Fibroblast of skin of back (primary cell): ENCODE data around the gene AMPD3.
A peak's percentile ranks its signal among the peaks of the same experiment; 100 is the strongest.

Source experiments
- DNase-seq: peaks from one replicate; pipeline ENCODE4 v3.0.0-alpha.2; 2013

The AMPD3 gene

GRCh38 chr11:10488934-10489691 is 34.0 kb downstream of the AMPD3 start:
- DNase-seq = no peak

GRCh38 chr11:10490032-10490397 is 35.0 kb downstream of the AMPD3 start:
- DNase-seq = no peak

- DNase-seq = peak; percentile 84
These were observed 35.6 kb downstream of the AMPD3 start for GRCh38 chr11:10490398-10491241.

GRCh38 chr11:10492084-10492483 is 37.0 kb downstream of the AMPD3 start:
- no peak for DNase-seq

- no peak for DNase-seq
These were observed 38.1 kb downstream of the AMPD3 start for GRCh38 chr11:10493041-10493663.

GRCh38 chr11:10494636-10495463 is 39.8 kb downstream of the AMPD3 start:
- DNase-seq = no peak

- no peak for DNase-seq
These were observed 40.4 kb downstream of the AMPD3 start for GRCh38 chr11:10495464-10495786.

GRCh38 chr11:10496296-10496936 is 41.4 kb downstream of the AMPD3 start:
- no peak for DNase-seq

GRCh38 chr11:10497371-10498021 is 42.4 kb downstream of the AMPD3 start:
- no peak for DNase-seq

- no peak for DNase-seq
These were observed 42.9 kb downstream of the AMPD3 start for GRCh38 chr11:10498022-10498400.

- DNase-seq = no peak
These were observed 43.6 kb downstream of the AMPD3 start for GRCh38 chr11:10498426-10499250.

GRCh38 chr11:10499452-10499851 is 44.4 kb downstream of the AMPD3 start:
- no peak for DNase-seq

GRCh38 chr11:10499874-10500601 is 45.0 kb downstream of the AMPD3 start:
- no peak for DNase-seq

GRCh38 chr11:10500757-10501684 is 46.0 kb downstream of the AMPD3 start:
- DNase-seq = no peak

- DNase-seq = no peak
These were observed 47.1 kb downstream of the AMPD3 start for GRCh38 chr11:10502065-10502680.

- DNase-seq = no peak
These were observed 47.7 kb downstream of the AMPD3 start for GRCh38 chr11:10502770-10503169.

- no peak for DNase-seq
These were observed 48.2 kb downstream of the AMPD3 start for GRCh38 chr11:10503221-10503620.

- DNase-seq = no peak
These were observed 48.9 kb downstream of the AMPD3 start for GRCh38 chr11:10503777-10504480.
